Bronchial smooth muscle cell (primary cell): ENCODE data around the gene NFU1. TPM values are rescaled to one million over a fixed set of nuclear protein-coding genes. Genes with fewer than 3 reads are reported as not detected.

Experiments
- total RNA-seq: library from RNA; depleted of rRNA; stranded (reverse); fragments of >200 nt; gene quantifications from 2 replicates; pipeline ENCODE4 v1.2.1, GENCODE V29; 2014

The NFU1 gene
- total RNA-seq, result 55.0 and 59.3 TPM in 2 replicates

DNA sequence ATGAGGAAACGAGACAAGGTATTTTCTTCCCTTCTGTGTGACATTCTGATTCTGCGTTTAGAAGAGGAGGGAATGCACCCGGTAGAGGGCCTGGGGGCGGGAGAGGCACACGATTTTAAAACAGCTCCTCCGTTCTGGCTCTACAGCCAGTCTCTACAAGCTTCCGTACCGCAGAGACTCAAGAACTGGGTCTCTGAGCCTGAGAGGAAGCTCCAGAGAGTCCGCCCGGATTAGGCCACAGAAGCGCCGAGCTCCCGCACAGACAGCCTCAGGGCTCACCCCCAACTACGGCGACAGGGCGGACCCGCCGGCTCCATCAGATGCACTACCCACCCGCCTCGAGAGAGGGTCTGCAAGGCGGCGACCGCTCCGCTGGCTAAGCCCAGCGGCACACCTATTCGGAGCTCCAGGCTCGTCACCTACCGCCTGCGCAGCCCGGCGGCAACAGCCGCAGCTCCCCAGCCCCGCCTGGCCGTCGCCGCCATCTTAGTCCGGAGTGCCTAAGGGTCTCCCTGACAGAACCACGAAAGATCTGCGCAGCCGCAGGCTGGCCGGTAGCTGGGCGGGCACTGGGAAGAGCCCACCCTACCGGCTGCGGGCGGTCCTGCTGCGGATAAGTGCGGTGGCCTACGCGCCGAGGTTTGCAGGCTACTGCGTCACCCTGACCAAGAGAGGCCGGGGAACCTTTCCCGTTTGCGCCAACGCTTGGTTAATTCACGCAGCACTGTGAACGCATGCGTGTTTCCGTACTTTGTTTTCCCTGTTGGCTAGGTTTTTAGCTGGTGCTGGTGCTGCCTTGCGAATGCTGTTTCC lies at the start of gene NFU1:
TSS of gene NFU1 (minus strand) at position 498 of the 813 bp plus-strand sequence. CDS start at position 485, 13 bp downstream.

DNA sequence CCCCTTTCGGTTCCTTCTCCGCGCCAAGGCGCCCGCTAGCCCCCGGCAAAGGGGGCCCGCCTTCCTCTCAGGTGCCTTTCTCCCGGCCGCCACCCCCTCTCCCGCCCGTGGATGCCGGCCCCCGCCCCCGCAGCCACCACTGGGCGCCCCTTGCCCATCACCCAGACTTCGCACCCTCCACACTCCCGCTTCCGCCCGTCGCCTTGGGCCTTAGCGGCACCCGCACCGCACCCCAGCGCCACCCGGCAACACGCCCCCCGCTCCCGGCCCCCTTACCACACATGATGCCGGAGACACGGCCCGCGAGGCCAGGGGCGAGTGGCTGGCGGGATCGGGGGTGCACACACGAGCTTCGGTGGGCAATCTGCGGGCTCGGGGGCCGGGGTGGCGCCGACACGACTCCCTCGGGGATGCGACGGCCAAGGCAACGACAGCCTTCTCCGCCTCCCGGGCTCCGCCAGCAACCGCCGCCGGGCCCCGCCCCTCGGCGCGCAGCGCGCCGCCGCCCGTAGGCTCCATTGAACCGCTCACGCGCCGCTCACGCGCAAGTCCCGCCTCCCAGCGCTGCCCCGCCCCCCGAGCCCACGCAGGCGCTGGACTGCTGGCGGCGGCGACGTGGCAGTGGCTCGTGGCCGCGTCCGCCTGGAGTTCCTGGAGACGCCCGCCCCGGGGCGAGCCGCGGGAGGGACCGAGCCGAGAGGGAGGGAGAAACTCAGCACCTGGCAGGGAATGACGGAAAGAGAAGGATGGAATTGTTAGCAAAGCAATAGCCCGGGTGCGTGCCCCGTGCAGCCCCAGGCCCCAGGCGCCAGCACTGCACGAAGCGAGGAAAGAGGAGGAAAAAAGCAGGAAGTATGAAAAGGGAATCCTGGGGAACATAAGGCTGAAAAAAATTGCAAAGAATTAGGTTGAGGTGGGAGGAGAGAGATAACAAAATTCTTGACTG lies 50.2 kb downstream of the NFU1 start, which contains the start of gene GFPT1:
TSS of gene GFPT1 (minus strand) at position 439 of the 946 bp plus-strand sequence. CDS start at position 283, 156 bp downstream.

Other genes with a start within 250 kb of the NFU1 start
- gene GFPT1, start 50.2 kb downstream of the NFU1 start, total RNA-seq, result 32.5 and 34.4 TPM in 2 replicates
- 14.1 and 19.5 TPM in 2 replicates for gene AAK1, start 206.3 kb upstream of the NFU1 start, total RNA-seq